ENCODE data around the gene LRG1. TPM values are rescaled to one million over a fixed set of nuclear protein-coding genes. Genes with fewer than 3 reads are reported as not detected.

The LRG1 gene
- total and polyA plus RNA-seq, 2 experiments from 2014 or later: 0.21 to 0.45 TPM

- no peaks in the 10 kb centered on the region for H3K4me1 ChIP-seq (ENCODE audit: insufficient read depth)
Measured at GRCh38 chr19:4547303-4548237, 7.7 kb upstream of the LRG1 start.

DNA sequence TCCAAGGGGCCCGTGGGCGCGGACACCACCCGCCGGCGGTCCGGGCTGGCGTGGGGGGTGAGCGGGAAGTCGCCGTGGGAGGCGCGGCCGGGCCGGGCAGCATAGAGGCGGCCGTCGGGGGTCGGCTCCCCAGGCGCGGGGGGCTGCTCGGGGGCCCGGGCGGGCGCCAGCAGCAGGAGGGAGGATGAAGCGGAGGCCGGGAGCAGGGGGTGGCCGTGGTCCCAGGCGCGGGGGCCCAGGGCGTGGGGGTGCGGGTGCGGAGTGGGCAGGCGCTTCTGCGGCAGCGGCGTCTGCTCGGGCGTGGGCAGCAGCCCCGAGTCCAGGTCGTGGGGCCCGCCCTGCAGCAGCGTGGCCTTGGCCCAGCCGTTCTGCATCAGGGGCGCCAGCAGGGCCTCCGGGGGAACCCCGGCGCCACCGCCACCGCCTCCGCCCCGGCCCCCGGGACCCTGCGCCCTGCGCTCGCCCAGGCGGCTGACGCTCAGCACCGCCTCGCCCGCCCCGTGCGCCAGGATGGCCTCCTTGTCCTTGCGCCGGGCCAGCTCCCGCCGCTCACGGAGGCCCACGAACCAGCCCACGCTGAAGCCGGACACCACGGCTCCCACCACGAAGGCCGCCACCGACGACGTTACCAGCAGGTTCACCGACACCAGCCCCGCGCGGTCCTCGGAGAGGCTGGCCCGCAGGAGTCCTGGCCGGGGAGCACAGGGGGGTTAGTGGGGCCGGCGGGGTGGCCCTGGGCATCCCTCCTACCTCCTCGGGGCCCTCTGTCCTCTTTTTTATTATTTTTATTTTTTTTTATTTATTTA lies 4.2 kb upstream of the LRG1 start:
- H3K27me3 Mint-ChIP-seq (ENCODE audit: insufficient read depth, low read depth, poor library complexity): peaks cover 10% of the 10 kb centered on the region
- no peak overlapping the region for H2AFZ ChIP-seq
- H3K4me1 Mint-ChIP-seq: peaks cover 10% of the 10 kb centered on the region
- no peaks in the 10 kb centered on the region for H3K27me3 ChIP-seq (ENCODE audit: insufficient read depth)
- no peak for DNase-seq (ENCODE audit: low spot score)
- H3K4me3 ChIP-seq: no peak overlapping the region
- H4K20me1 ChIP-seq (replicated peaks; ENCODE audit: insufficient read depth): no peaks in the 10 kb centered on the region
- H3K36me3 ChIP-seq (ENCODE audit: insufficient read depth): no peaks in the 10 kb centered on the region
- no peak overlapping the region for H3K27ac ChIP-seq (ENCODE audit: low read depth)
- peaks cover 6% of the 10 kb centered on the region; the same call in 1 of the 3 replicates for H3K9me3 Mint-ChIP-seq
- H3K9me2 ChIP-seq (ENCODE audit: insufficient read depth): no peaks in the 10 kb centered on the region
- no peak for ATAC-seq
- no peaks in the 10 kb centered on the region for H3F3A ChIP-seq (replicated peaks; ENCODE audit: low read depth)
- no peak overlapping the region for H3K27ac Mint-ChIP-seq
- H3K4me3 Mint-ChIP-seq: no peak overlapping the region
- H3K79me2 ChIP-seq (replicated peaks; ENCODE audit: insufficient read depth): no peaks in the 10 kb centered on the region
- no peaks in the 10 kb centered on the region; the same call in 1 of the 2 replicates for H3K4me1 ChIP-seq (ENCODE audit: insufficient read depth)
- peaks cover 11% of the 10 kb centered on the region for H3K36me3 Mint-ChIP-seq (ENCODE audit: low read depth)
- H3K4me2 ChIP-seq: no peak overlapping the region
- no peak for TF ChIP-seq CREB1 (CRISPR knock-in tag; IDR thresholded peaks at IDR 0.05; ENCODE audit: low read depth)
- no peak for TF ChIP-seq JUNB (IDR thresholded peaks at IDR 0.05; ENCODE audit: unreplicated experiment)
- TF ChIP-seq EZH2phosphoT487 (IDR thresholded peaks at IDR 0.05; ENCODE audit: unreplicated experiment): no peak
- TF ChIP-seq, protein P1, sequence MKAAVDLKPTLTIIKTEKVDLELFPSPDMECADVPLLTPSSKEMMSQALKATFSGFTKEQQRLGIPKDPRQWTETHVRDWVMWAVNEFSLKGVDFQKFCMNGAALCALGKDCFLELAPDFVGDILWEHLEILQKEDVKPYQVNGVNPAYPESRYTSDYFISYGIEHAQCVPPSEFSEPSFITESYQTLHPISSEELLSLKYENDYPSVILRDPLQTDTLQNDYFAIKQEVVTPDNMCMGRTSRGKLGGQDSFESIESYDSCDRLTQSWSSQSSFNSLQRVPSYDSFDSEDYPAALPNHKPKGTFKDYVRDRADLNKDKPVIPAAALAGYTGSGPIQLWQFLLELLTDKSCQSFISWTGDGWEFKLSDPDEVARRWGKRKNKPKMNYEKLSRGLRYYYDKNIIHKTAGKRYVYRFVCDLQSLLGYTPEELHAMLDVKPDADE (IDR thresholded peaks at IDR 0.05): no peak
- no peak for TF ChIP-seq ZNF114 (CRISPR knock-in tag; IDR thresholded peaks at IDR 0.05)

More at GRCh38 chr19:4547303-4548237, 7.7 kb upstream of the LRG1 start:
- H4K20me1 ChIP-seq (replicated peaks; ENCODE audit: insufficient read depth): no peaks in the 10 kb centered on the region
- H3K36me3 ChIP-seq (ENCODE audit: insufficient read depth): no peaks in the 10 kb centered on the region; the same call in 1 of the 2 replicates
- no peak overlapping the region for H3K4me3 ChIP-seq
- H3K27ac Mint-ChIP-seq: no peak overlapping the region
- TF ChIP-seq CTCF (conservative IDR thresholded peaks at IDR 0.05; ENCODE audit: low read depth in 2 of 2): peak; percentile 37 to 56
- TF ChIP-seq STAT1 (IDR thresholded peaks at IDR 0.05; ENCODE audit: unreplicated experiment): no peak
- no peaks in the 10 kb centered on the region for H3K9me2 ChIP-seq (ENCODE audit: insufficient read depth)
- H3K36me3 Mint-ChIP-seq (ENCODE audit: low read depth): peaks cover 32% of the 10 kb centered on the region
- H3K4me1 Mint-ChIP-seq: no peaks in the 10 kb centered on the region
- peaks cover 13% of the 10 kb centered on the region for H3K27me3 Mint-ChIP-seq (ENCODE audit: insufficient read depth, low read depth, poor library complexity)
- no peak overlapping the region for H3K4me2 ChIP-seq
- H3K4me3 Mint-ChIP-seq: no peak overlapping the region
- no peaks in the 10 kb centered on the region for H3K27me3 ChIP-seq (ENCODE audit: insufficient read depth)
- H3K79me2 ChIP-seq (replicated peaks; ENCODE audit: insufficient read depth): no peaks in the 10 kb centered on the region
- no peak for DNase-seq (ENCODE audit: low spot score)
- H3K9me3 Mint-ChIP-seq: no peaks in the 10 kb centered on the region
- no peak overlapping the region for H3K27ac ChIP-seq (ENCODE audit: low read depth)
- H3F3A ChIP-seq (replicated peaks; ENCODE audit: low read depth): no peaks in the 10 kb centered on the region
- no peak overlapping the region for H2AFZ ChIP-seq
- peak; percentile 45; the same call in 2 of the 3 replicates for ATAC-seq

All from GM23338 (cell line).